H9 (cell line): Measurements from ENCODE around the gene TBXAS1. TPM values are rescaled to one million over a fixed set of nuclear protein-coding genes. Genes with fewer than 3 reads are reported as not detected.

Experiments used
- DNase-seq: peaks from one replicate; pipeline ENCODE4 v3.0.0-alpha.2; 2017
- H2AFZ ChIP-seq: one replicate; pipeline ENCODE4 v1.6.1; 2013; ENCODE audit warnings: mild to moderate bottlenecking, low read length, control low read depth, moderate library complexity
- H2AK5ac ChIP-seq: 2 replicates; pipeline ENCODE4 v1.6.1; 2013; ENCODE audit warnings: low read length, control low read depth, mixed read lengths; ENCODE audit not compliant: insufficient read length
- H2BK120ac ChIP-seq: one replicate; pipeline ENCODE4 v1.6.1; 2013; ENCODE audit warnings: low read depth, mild to moderate bottlenecking, low read length, control low read depth, inconsistent platforms; ENCODE audit not compliant: poor library complexity, severe bottlenecking
- H2BK12ac ChIP-seq: 2 replicates; pipeline ENCODE4 v1.6.1; 2013; ENCODE audit warnings: low read length, control low read depth, mixed read lengths, low read depth; ENCODE audit not compliant: insufficient read length
- H2BK15ac ChIP-seq: 2 replicates; pipeline ENCODE4 v1.6.1; 2013; ENCODE audit warnings: low read depth, low read length, control low read depth
- H2BK20ac ChIP-seq: one replicate; pipeline ENCODE4 v1.6.1; 2013; ENCODE audit warnings: low read depth, mild to moderate bottlenecking, low read length, control low read depth, inconsistent platforms; ENCODE audit not compliant: poor library complexity, severe bottlenecking
- H2BK5ac ChIP-seq: 2 replicates; pipeline ENCODE4 v1.6.1; 2013; ENCODE audit warnings: low read length, control low read depth, mixed read lengths; ENCODE audit not compliant: insufficient read length
- H3K14ac ChIP-seq: 2 replicates; pipeline ENCODE4 v1.6.1; 2013; ENCODE audit warnings: low read length, control low read depth; ENCODE audit not compliant: insufficient read depth
- H3K18ac ChIP-seq: 2 replicates; pipeline ENCODE4 v1.6.1; 2013; ENCODE audit warnings: low read depth, mild to moderate bottlenecking, mixed read lengths, low read length, control low read depth; ENCODE audit not compliant: insufficient read length
- H3K23ac ChIP-seq: 2 replicates; pipeline ENCODE4 v1.6.1; 2013; ENCODE audit warnings: low read length, control low read depth, mixed read lengths, low read depth; ENCODE audit not compliant: insufficient read length
- H3K23me2 ChIP-seq: 2 replicates; pipeline ENCODE4 v1.6.1; 2013; ENCODE audit warnings: low read depth, mild to moderate bottlenecking, mixed read lengths, low read length, control low read depth; ENCODE audit not compliant: insufficient read length, poor library complexity, severe bottlenecking
- H3K27ac ChIP-seq: 2 replicates; pipeline ENCODE4 v1.5.1; 2013; ENCODE audit warnings: low read length, control low read depth, mixed read lengths, low read depth; ENCODE audit not compliant: insufficient read length
- H3K27me3 ChIP-seq: 2 replicates; pipeline ENCODE4 v1.6.1; 2013; ENCODE audit warnings: low read length, control low read depth, inconsistent platforms; ENCODE audit not compliant: insufficient read depth
- H3K4ac ChIP-seq: 2 replicates; pipeline ENCODE4 v1.6.1; 2013; ENCODE audit warnings: low read depth, mild to moderate bottlenecking, control low read depth, inconsistent platforms, low read length, moderate library complexity
- H3K4me1 ChIP-seq: 2 replicates; pipeline ENCODE4 v1.6.1; 2013; ENCODE audit warnings: low read length, control low read depth, inconsistent platforms; ENCODE audit not compliant: insufficient read depth
- H3K4me2 ChIP-seq: 2 replicates; pipeline ENCODE4 v1.6.1; 2013; ENCODE audit warnings: low read length, control low read depth, mixed read lengths; ENCODE audit not compliant: insufficient read length, insufficient read depth
- H3K56ac ChIP-seq: 2 replicates; pipeline ENCODE4 v1.6.1; 2013; ENCODE audit warnings: low read depth, mild to moderate bottlenecking, mixed read lengths, low read length, control low read depth; ENCODE audit not compliant: insufficient read length
- H3K79me1 ChIP-seq: 2 replicates; pipeline ENCODE4 v1.6.1; 2013; ENCODE audit warnings: low read depth, mild to moderate bottlenecking, moderate library complexity, low read length, control low read depth, inconsistent platforms; ENCODE audit not compliant: insufficient read depth, poor library complexity, severe bottlenecking
- H3K79me2 ChIP-seq: 2 replicates; pipeline ENCODE4 v1.6.1; 2013; ENCODE audit warnings: low read length, control low read depth, inconsistent platforms; ENCODE audit not compliant: insufficient read depth
- H3K9ac ChIP-seq: 2 replicates; pipeline ENCODE4 v1.6.1; 2013; ENCODE audit warnings: low read length, control low read depth, mixed read lengths; ENCODE audit not compliant: insufficient read length; ENCODE audit errors: extremely low read depth
- H3K9me3 ChIP-seq: one replicate; pipeline ENCODE4 v1.6.1; 2013; ENCODE audit warnings: low read depth, low read length, inconsistent platforms; ENCODE audit not compliant: control insufficient read depth
- H3T11ph ChIP-seq: one replicate; pipeline ENCODE4 v1.6.1; 2013; ENCODE audit warnings: mild to moderate bottlenecking, low read length, control low read depth, inconsistent platforms
- H4K20me1 ChIP-seq: one replicate; pipeline ENCODE4 v1.6.1; 2013; ENCODE audit not compliant: control insufficient read depth, insufficient read length, insufficient read depth
- H4K5ac ChIP-seq: 2 replicates; pipeline ENCODE4 v1.6.1; 2013; ENCODE audit warnings: low read depth, mild to moderate bottlenecking, mixed read lengths, low read length, control low read depth; ENCODE audit not compliant: insufficient read length
- H4K8ac ChIP-seq: replicated peaks from 2 replicates; pipeline ENCODE4 v1.6.1; 2013; ENCODE audit warnings: low read length, control low read depth, mixed read lengths, low read depth; ENCODE audit not compliant: insufficient read length
- H4K91ac ChIP-seq: 2 replicates; pipeline ENCODE4 v1.6.1; 2013; ENCODE audit warnings: low read depth, mild to moderate bottlenecking, moderate library complexity, mixed read lengths, low read length, control low read depth; ENCODE audit not compliant: insufficient read length
- H3K27ac Mint-ChIP-seq, 3 experiments: 2 replicates in 2 of 3; 3 replicates in 1 of 3; pipeline ENCODE4 v1.8.0; 2020 to 2021; ENCODE audit warnings: mixed read lengths in 3 of 3, mild to moderate bottlenecking in 1 of 3, moderate library complexity in 1 of 3
- H3K27me3 Mint-ChIP-seq: 2 replicates; pipeline ENCODE4 v1.8.0; 2021; ENCODE audit warnings: low read depth, mild to moderate bottlenecking, moderate library complexity, mixed read lengths
- H3K36me3 Mint-ChIP-seq, 3 experiments: 2 replicates in 2 of 3; 3 replicates in 1 of 3; pipeline ENCODE4 v1.8.0; 2020 to 2021; ENCODE audit warnings: low read depth in 3 of 3, mixed read lengths in 3 of 3; ENCODE audit not compliant: insufficient read depth in 1 of 3
- H3K4me1 Mint-ChIP-seq, 2 experiments: 2 replicates each; pipeline ENCODE4 v1.8.0; 2020; ENCODE audit warnings: mixed read lengths in 2 of 2
- H3K4me3 Mint-ChIP-seq, 2 experiments: 2 replicates in 1 of 2; 3 replicates in 1 of 2; pipeline ENCODE4 v1.8.0; 2020 to 2021; ENCODE audit warnings: mild to moderate bottlenecking in 2 of 2, mixed read lengths in 2 of 2, moderate library complexity in 1 of 2
- H3K9me3 Mint-ChIP-seq, 2 experiments: 2 replicates in 1 of 2; 3 replicates in 1 of 2; pipeline ENCODE4 v1.8.0; 2020; ENCODE audit warnings: mild to moderate bottlenecking in 2 of 2, mixed read lengths in 2 of 2, moderate library complexity in 1 of 2
- CTCF ChIP-seq: fragments of 200-600 bp; sonication (generic); conservative IDR thresholded peaks from 3 replicates; pipeline ENCODE4 v1.8.0; 2021; ENCODE audit warnings: antibody characterized with exemption, mild to moderate bottlenecking
- WGBS: extraction: QIAGEN DNeasy Blood & Tissue Kit; methylation state at CpG from one replicate; pipeline ENCODE4 v1.1.7; 2013; ENCODE audit warnings: missing lambda C conversion rate, low lambda C conversion rate, mixed read lengths; ENCODE audit not compliant: insufficient read length; ENCODE audit errors: extremely low coverage; 5-methylcytosine and 5-hydroxymethylcytosine counted together
- total RNA-seq: library from RNA; stranded (reverse); gene quantifications from 2 replicates; pipeline ENCODE4 v1.2.1, GENCODE V29; 2021

TBXAS1 gene
- total RNA-seq, 1 experiment from 2014 or later, result 0.39 TPM

GRCh38 chr7:139901901-139902300 lies 72.8 kb downstream of the TBXAS1 start:
- Histone ChIP-seq H3K79me2 (no peaks in the 10 kb centered on the region), H3K4me1 (no peaks in the 10 kb centered on the region), H3K27ac (no peak overlapping the region), H2BK12ac (no peak overlapping the region), H3T11ph (no peak overlapping the region), H2AK5ac (no peak overlapping the region), H2AFZ (no peak overlapping the region), H4K5ac (no peak overlapping the region), H4K20me1 (no peaks in the 10 kb centered on the region), H3K18ac (no peak overlapping the region), H3K9me3 (no peaks in the 10 kb centered on the region), H3K79me1 (no peaks in the 10 kb centered on the region), H3K9ac (no peak overlapping the region), H3K56ac (no peak overlapping the region), H4K91ac (no peak overlapping the region), H2BK5ac (no peak overlapping the region), H4K8ac (no peak overlapping the region), H3K4ac (no peak overlapping the region), H3K14ac (no peak overlapping the region), H3K23ac (no peak overlapping the region), H2BK20ac (no peak overlapping the region), H3K27me3 (no peaks in the 10 kb centered on the region), H3K23me2 (no peaks in the 10 kb centered on the region), H3K4me2 (no peak overlapping the region), H2BK15ac (no peak overlapping the region), H2BK120ac (no peak overlapping the region)
- TF ChIP-seq CTCF, result no peak
- no peak for DNase-seq
- Mint-ChIP-seq H3K27ac (no peak overlapping the region; a peak in 1 of 7 replicates), H3K9me3 (peaks cover 7 to 9% of the 10 kb centered on the region in 2 experiments; a peak in 4 of 5 replicates), H3K36me3 (0 out of 7 replicates have a peak, but pooled peaks cover 0 to 6% (median 0%) of the 10 kb centered on the region in 3 experiments), H3K27me3 (peaks cover 4% of the 10 kb centered on the region), H3K4me3 (no peak overlapping the region), H3K4me1 (no peaks in the 10 kb centered on the region)
- no CpG with 5 or more reads among the region's 3 CpGs for WGBS
